RWPE2 (cell line): ENCODE measurements around the gene HIVEP3.
"Not testable (repeated sequence)": the region's sequence is repeated elsewhere in the genome, so short reads cannot be mapped to it uniquely, and the experiment has no call there.

Experiments used
- ATAC-seq: fragments of 200-7000 bp; cut with Tn5 transposase; 3 replicates; pipeline ENCODE4 v1.9.1; 2021; ENCODE audit warnings: low read depth
- DNase-seq: peaks from one replicate; pipeline ENCODE4 v3.0.0-alpha.2; 2020; ENCODE audit warnings: low spot score
- H3K27ac ChIP-seq: fragments of 450-650 bp; 2 replicates; pipeline ENCODE4 v1.5.1; 2017; ENCODE audit warnings: mild to moderate bottlenecking; ENCODE audit not compliant: poor library complexity, severe bottlenecking
- H3K27me3 ChIP-seq: fragments of 250-450 bp; sonication (Bioruptor Pico); 2 replicates; pipeline ENCODE4 v1.5.1; 2021; ENCODE audit warnings: mild to moderate bottlenecking, moderate library complexity; ENCODE audit not compliant: insufficient read depth, poor library complexity, severe bottlenecking
- H3K36me3 ChIP-seq: fragments of 250-450 bp; sonication (Bioruptor Pico); 2 replicates; pipeline ENCODE4 v1.5.1; 2020; ENCODE audit warnings: low read depth, mild to moderate bottlenecking, moderate library complexity
- H3K4me1 ChIP-seq: fragments of 250-450 bp; sonication (Bioruptor Pico); 2 replicates; pipeline ENCODE4 v1.5.1; 2021; ENCODE audit warnings: mild to moderate bottlenecking, moderate library complexity; ENCODE audit not compliant: insufficient read depth, poor library complexity, severe bottlenecking
- H3K4me3 ChIP-seq: fragments of 250-450 bp; sonication (Bioruptor Pico); 2 replicates; pipeline ENCODE4 v1.5.1; 2021; ENCODE audit warnings: mild to moderate bottlenecking, moderate library complexity; ENCODE audit not compliant: severe bottlenecking
- H3K9me3 ChIP-seq: fragments of 250-450 bp; sonication (Bioruptor Pico); 2 replicates; pipeline ENCODE4 v1.5.1; 2021; ENCODE audit warnings: mild to moderate bottlenecking, moderate library complexity; ENCODE audit not compliant: severe bottlenecking
- TF ChIP-seq, protein P1 (sequence below): fragments of 450-650 bp; IDR thresholded peaks from one replicate; pipeline ENCODE4 v1.5.1; 2017; ENCODE audit warnings: mild to moderate bottlenecking, moderate library complexity; ENCODE audit not compliant: poor library complexity, severe bottlenecking

HIVEP3 gene

DNA sequence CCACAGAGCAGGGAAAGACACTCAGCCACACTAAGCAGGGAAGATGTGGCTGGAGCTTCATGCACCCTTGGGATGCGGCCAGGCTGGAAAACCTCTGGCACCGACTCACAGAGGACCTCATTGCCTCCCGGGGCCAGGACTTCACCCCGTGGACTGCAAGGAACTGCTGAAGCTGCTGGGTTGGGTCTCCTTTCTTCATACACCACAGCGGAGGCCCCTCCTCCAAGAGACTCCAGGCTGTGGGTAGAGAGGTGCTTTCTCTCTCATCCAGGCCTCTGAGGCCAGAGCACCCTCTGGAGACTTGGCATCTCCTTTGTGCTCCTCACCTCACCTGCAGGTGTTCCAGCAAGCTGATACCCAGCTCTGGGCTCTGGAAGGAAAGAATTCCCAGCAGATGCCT is 358.2 kb downstream of the HIVEP3 start:
- Histone ChIP-seq H3K27me3 (no peaks in the 10 kb centered on the region), H3K9me3 (no peaks in the 10 kb centered on the region), H3K36me3 (no peaks in the 10 kb centered on the region), H3K27ac (no peak overlapping the region), H3K4me1 (no peaks in the 10 kb centered on the region), H3K4me3 (no peak overlapping the region)
- TF ChIP-seq, protein P1, sequence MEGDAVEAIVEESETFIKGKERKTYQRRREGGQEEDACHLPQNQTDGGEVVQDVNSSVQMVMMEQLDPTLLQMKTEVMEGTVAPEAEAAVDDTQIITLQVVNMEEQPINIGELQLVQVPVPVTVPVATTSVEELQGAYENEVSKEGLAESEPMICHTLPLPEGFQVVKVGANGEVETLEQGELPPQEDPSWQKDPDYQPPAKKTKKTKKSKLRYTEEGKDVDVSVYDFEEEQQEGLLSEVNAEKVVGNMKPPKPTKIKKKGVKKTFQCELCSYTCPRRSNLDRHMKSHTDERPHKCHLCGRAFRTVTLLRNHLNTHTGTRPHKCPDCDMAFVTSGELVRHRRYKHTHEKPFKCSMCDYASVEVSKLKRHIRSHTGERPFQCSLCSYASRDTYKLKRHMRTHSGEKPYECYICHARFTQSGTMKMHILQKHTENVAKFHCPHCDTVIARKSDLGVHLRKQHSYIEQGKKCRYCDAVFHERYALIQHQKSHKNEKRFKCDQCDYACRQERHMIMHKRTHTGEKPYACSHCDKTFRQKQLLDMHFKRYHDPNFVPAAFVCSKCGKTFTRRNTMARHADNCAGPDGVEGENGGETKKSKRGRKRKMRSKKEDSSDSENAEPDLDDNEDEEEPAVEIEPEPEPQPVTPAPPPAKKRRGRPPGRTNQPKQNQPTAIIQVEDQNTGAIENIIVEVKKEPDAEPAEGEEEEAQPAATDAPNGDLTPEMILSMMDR = no peak
- DNase-seq (no peak), ATAC-seq (no peak)

DNA sequence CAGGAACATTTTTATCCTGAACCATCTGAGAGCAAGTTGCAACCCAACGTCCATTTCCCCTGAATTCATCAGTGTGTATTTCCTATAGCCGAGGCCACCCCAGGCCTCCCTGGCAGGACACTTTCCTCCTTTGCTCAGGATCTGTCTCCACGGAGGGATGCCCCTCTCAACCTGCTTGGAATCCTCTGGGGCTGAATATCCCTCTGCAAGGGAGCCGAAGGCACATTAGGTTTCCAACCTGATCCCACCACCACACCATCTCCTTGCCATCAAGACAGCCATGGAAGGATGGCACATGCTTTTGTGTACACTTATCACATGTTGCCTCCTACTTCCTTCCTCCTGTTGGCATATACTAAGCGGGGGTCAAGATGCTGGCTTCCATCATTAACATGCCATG is 359.4 kb downstream of the HIVEP3 start:
- Histone ChIP-seq H3K9me3 (no peaks in the 10 kb centered on the region), H3K4me3 (no peak overlapping the region), H3K4me1 (no peaks in the 10 kb centered on the region), H3K27ac (no peak overlapping the region), H3K36me3 (no peaks in the 10 kb centered on the region), H3K27me3 (no peaks in the 10 kb centered on the region)
- TF ChIP-seq, protein P1 = no peak
- ATAC-seq (no peak), DNase-seq (no peak)

DNA sequence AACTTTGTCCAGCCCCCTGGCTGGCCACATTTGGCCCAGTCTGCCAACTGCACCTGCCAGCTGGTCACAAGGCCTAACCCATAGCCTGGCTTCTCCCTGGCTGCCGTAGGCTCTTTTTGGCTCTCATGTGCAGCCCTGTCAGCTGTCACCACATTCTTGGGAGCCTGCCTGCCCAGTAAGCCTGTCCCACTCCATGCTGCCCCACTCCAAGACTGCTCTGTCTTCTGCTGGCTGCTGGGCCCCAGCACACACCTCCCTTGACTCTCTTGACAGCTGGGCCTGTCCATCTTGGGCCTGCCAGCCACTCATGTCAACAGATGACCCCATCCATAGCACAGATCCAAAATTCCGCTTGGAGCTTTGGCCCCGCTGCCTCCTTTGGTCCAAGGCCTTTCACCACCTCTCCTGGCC is 360.0 kb downstream of the HIVEP3 start:
- no peaks in the 10 kb centered on the region for H3K36me3 ChIP-seq

DNA sequence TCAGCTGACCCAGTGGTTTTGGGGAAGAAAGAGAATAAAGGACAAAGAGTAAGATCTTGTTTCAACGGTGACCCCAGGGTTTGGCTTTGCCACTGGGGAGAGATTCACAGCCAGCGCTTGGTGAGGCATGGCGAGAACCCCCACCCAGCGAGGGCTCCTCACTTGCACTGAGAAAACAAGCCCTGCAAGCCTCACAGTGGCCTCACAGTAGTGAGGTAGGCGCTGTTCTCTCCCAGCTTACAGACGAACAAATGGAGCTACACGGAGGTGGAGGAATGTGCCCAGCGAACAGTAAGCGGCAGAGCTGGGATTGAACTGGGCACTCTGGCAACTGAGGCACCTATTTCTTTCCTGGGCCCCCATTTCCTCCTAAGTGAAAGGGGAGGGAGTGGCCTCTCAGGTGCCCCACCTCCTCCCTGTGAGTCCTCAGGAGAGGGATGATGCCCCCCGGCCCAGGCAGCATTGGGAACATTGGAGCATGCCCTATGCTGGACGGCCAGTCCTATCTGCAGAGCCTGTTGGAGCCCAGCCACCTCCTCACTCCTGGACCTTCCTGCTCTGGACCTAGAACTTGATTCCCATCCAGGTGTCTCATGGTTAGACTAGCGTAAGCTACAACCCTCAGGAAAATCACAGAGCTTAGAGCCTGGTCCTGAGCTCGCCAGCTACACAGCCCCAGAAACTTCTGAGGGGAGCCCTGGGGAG is 360.8 kb downstream of the HIVEP3 start:
- ATAC-seq (no peak), DNase-seq (no peak)
- TF ChIP-seq, protein P1 = no peak
- H3K4me3 ChIP-seq = no peak overlapping the region
- no peaks in the 10 kb centered on the region for H3K36me3 ChIP-seq
- H3K27me3 ChIP-seq = no peaks in the 10 kb centered on the region
- no peak overlapping the region for H3K27ac ChIP-seq
- no peaks in the 10 kb centered on the region for H3K4me1 ChIP-seq
- H3K9me3 ChIP-seq = peaks cover under 1% of the 10 kb centered on the region

More for the DNA sequence above, 360.0 kb downstream of the HIVEP3 start:
- ATAC-seq = no peak
- H3K27me3 ChIP-seq = no peaks in the 10 kb centered on the region
- H3K4me3 ChIP-seq = no peak overlapping the region
- H3K9me3 ChIP-seq = no peaks in the 10 kb centered on the region
- TF ChIP-seq, protein P1 = no peak
- no peak for DNase-seq
- no peak overlapping the region for H3K27ac ChIP-seq
- H3K4me1 ChIP-seq = no peaks in the 10 kb centered on the region

DNA sequence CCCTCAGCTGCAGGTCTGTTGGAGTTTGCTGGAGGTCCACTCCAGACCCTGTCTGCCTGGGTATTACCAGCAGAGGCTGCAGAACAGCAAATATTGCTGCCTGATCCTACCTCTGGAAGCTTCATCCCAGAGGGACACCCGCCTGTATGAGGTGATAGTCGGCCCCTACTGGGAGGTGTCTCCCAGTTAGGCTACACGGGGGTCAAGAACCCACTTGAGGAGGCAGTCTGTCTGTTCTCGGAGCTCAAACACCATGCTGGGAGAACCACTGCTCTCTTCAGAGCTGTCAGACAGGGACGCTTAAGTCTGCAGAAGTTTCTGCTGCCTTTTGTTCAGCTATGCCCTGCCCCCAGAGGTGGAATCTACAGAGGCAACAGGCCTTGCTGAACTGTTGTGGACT is 364.0 kb downstream of the HIVEP3 start:
- not testable (repeated sequence) for H3K27me3 ChIP-seq, H3K27ac ChIP-seq, H3K4me1 ChIP-seq, ATAC-seq, H3K4me3 ChIP-seq, DNase-seq, H3K36me3 ChIP-seq, H3K9me3 ChIP-seq
